ENCODE measurements around the gene DES. TPM values are rescaled to one million over a fixed set of nuclear protein-coding genes. Genes with fewer than 3 reads are reported as not detected.

Gene DES
- not detected in 2 replicates for total RNA-seq

DNA sequence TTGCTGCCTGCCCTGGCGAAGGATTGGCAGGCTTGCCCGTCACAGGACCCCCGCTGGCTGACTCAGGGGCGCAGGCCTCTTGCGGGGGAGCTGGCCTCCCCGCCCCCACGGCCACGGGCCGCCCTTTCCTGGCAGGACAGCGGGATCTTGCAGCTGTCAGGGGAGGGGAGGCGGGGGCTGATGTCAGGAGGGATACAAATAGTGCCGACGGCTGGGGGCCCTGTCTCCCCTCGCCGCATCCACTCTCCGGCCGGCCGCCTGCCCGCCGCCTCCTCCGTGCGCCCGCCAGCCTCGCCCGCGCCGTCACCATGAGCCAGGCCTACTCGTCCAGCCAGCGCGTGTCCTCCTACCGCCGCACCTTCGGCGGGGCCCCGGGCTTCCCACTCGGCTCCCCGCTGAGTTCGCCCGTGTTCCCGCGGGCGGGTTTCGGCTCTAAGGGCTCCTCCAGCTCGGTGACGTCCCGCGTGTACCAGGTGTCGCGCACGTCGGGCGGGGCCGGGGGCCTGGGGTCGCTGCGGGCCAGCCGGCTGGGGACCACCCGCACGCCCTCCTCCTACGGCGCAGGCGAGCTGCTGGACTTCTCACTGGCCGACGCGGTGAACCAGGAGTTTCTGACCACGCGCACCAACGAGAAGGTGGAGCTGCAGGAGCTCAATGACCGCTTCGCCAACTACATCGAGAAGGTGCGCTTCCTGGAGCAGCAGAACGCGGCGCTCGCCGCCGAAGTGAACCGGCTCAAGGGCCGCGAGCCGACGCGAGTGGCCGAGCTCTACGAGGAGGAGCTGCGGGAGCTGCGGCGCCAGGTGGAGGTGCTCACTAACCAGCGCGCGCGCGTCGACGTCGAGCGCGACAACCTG, at the start of gene DES:
Gene DES (plus strand): TSS at position 223 of the 857 bp plus-strand sequence. CDS start 86 bp downstream, at position 309.

DNA sequence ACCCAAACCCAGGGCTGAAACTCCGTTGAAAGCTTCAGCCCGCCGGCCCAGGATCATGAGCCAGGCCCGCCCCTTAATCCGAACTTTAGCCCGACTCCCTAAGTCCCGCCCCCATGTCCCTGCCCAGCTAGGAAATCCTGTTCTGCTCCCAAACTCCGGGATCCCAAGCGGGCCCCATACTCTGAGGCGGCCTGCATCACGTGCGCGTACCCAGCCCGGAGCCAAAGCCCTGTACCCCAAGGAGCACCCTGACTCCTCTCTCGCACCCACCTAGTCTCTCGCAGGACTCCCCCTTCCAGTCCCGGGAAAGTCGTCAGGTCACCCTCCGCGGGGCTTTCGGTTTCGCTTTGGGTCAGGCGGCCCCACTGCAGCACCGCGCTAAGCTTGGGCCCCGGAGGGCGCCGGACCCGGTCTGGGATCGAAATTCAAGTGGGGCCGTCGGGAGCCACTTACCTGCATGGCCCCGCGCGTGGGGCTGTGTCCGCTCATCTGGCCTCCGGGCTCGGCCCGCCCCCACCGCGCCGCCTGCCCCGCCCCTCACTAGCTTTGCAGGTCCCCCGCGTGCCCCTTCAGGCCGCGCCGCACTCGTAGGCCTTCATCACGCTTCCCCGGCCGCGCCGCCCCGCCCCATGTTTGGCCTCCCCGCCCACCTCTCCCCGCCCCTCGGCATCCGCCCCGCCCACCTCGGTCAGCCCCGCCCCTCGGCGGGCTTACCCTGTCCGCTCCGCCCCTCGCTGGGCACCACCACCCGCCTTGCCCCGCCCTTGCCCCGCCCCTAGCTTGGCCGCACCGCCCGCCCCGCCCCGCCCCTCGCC, 30.7 kb upstream of the DES start, which contains the start of gene DNPEP:
Gene DNPEP (minus strand): TSS at position 607 of the 815 bp plus-strand sequence. CDS start 118 bp downstream, at position 489.

DNA sequence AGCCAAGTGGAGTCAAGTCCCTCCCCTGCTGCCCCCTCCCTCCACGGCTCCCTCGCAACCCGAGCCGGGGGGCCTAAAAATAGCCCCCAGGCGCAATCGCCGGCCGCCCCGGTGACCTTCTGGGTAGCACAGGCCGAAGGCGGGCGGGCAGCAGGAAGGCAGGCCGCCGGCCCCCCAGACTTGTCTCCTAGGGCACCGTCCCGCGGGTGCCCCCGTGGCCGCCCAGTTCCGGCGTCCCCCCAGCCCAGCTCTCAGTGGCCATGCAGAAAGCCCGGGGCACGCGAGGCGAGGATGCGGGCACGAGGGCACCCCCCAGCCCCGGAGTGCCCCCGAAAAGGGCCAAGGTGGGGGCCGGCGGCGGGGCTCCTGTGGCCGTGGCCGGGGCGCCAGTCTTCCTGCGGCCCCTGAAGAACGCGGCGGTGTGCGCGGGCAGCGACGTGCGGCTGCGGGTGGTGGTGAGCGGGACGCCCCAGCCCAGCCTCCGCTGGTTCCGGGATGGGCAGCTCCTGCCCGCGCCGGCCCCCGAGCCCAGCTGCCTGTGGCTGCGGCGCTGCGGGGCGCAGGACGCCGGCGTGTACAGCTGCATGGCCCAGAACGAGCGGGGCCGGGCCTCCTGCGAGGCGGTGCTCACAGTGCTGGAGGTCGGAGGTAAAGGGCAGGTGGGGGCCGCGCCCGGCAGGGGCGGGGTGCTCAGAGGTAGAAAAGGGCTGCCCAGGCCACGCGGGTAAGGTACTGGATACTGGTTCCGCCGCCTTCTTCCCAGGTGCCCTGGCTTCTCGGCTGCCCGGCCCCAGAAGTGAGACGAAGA, 16.7 kb downstream of the DES start, which contains the start of gene SPEG:
Gene SPEG (plus strand): TSS at position 126 of the 808 bp plus-strand sequence. CDS start 135 bp downstream, at position 261.

Other genes starting within 250 kb of the DES start
- 0.21 and 0.28 TPM in 2 replicates for gene SLC23A3, start 248.3 kb upstream of the DES start, total RNA-seq
- gene CNPPD1, start 241.5 kb upstream of the DES start, total RNA-seq: 42.9 and 50.6 TPM in 2 replicates
- gene RETREG2, start 240.1 kb upstream of the DES start, total RNA-seq: 34.1 and 43.3 TPM in 2 replicates
- 23.5 and 31.5 TPM in 2 replicates for gene ZFAND2B, start 211.6 kb upstream of the DES start, total RNA-seq
- gene ABCB6, start 199.4 kb upstream of the DES start, total RNA-seq: 23.6 and 25.6 TPM in 2 replicates
- gene ATG9A, start 188.7 kb upstream of the DES start, total RNA-seq: 38.8 and 51.2 TPM in 2 replicates
- gene ANKZF1, start 188.6 kb upstream of the DES start, total RNA-seq: 22.5 and 24.5 TPM in 2 replicates
- 5.9 and 7.4 TPM in 2 replicates for gene GLB1L, start 172.9 kb upstream of the DES start, total RNA-seq
- gene STK16, start 172.9 kb upstream of the DES start, total RNA-seq: 9.9 and 10.2 TPM in 2 replicates
- not detected in 2 replicates for gene TUBA4B, start 165.1 kb upstream of the DES start, total RNA-seq
- gene TUBA4A, start 164.5 kb upstream of the DES start, total RNA-seq: 330 and 647 TPM in 2 replicates
- 42.6 and 50.6 TPM in 2 replicates for gene DNAJB2, start 139.0 kb upstream of the DES start, total RNA-seq
- gene PTPRN, start 109.0 kb upstream of the DES start, total RNA-seq: 0.49 TPM in 1 of 2 replicates, not detected in the other
- gene RESP18, start 85.6 kb upstream of the DES start, total RNA-seq: not detected in 2 replicates
- 35.7 and 41.8 TPM in 2 replicates for gene DNPEP, start 30.5 kb upstream of the DES start, total RNA-seq
- gene SPEG, start 16.5 kb downstream of the DES start, total RNA-seq: 7.5 and 9.0 TPM in 2 replicates
- gene GMPPA, start 80.5 kb downstream of the DES start, total RNA-seq: 24.4 and 32.1 TPM in 2 replicates
- not detected in 2 replicates for gene ASIC4, start 96.1 kb downstream of the DES start, total RNA-seq
- gene CHPF, start 125.4 kb downstream of the DES start, total RNA-seq: 168 and 186 TPM in 2 replicates
- gene TMEM198, start 125.7 kb downstream of the DES start, total RNA-seq: 0.78 and 0.93 TPM in 2 replicates
- 35.3 and 35.9 TPM in 2 replicates for gene OBSL1, start 153.2 kb downstream of the DES start, total RNA-seq
- gene INHA, start 153.9 kb downstream of the DES start, total RNA-seq: not detected in 2 replicates
- gene STK11IP, start 179.5 kb downstream of the DES start, total RNA-seq: 12.5 and 18.9 TPM in 2 replicates
- gene SLC4A3, start 209.3 kb downstream of the DES start, total RNA-seq: 5.9 and 6.5 TPM in 2 replicates

Data from airway epithelial cell (primary cell).